ENCODE measurements around the gene UBL7.
A peak's percentile ranks its signal among the peaks of the same experiment; 100 is the strongest.

The UBL7 gene

DNA sequence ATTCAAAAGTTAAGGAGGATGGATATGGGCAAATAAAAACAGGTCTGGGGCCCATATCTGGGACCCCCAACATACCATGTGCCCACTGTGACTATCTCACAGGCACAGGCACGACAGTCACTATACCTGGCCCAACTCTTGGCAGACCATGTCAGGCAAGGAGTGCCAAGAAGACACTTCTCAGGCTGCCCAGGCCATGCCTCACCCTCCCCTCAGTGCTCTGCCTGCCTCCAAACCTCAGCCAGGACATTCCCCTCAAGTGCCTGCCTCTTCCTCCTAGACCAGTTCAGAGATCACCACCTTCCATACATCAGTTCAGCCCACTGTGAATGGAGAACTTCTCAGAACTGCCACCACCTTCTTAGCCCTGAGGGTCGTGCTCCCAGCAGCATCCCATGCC, 22.8 kb downstream of the UBL7 start:
- DNase-seq = no peak

- DNase-seq = no peak
These were observed 26.5 kb downstream of the UBL7 start for GRCh38 chr15:74434263-74435136.

DNA sequence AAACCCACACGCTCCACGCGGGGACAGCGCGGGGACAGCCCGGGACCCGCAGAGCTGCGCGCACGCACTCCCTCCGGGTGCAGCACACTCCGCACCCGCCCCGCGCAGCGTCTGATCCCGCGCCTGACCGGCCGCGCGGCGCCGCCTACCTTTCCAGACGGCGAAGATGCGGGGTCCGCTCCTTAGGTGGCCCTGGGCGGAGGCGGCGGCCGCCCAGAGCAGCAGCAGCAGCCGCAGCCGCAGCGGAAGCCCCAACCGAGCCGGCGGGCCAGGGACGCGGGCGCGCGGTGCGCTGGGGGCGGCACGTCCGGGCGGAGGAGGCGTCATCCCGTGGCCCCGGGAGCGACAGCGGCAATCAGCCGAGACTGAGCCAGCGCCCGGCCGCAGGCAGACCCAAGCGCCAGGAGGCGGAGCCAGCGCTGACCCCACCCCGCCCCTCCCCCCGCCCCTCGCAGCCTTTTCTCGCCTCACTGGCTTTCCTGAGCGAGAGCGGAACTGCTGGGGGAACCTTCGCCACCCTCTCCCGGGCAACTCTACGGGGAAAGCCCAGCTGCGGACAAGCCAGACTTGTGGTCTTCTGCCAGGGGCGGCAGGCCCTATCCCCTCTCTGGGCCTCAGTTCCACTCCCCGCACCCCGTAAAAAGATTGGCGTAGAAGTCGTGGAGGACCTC, 27.2 kb downstream of the UBL7 start, which contains the start of gene SEMA7A:
Gene SEMA7A (minus strand): TSS at position 367 of the 671 bp plus-strand sequence. CDS start 40 bp downstream, at position 327.
- DNase-seq = peak; percentile 54

DNA sequence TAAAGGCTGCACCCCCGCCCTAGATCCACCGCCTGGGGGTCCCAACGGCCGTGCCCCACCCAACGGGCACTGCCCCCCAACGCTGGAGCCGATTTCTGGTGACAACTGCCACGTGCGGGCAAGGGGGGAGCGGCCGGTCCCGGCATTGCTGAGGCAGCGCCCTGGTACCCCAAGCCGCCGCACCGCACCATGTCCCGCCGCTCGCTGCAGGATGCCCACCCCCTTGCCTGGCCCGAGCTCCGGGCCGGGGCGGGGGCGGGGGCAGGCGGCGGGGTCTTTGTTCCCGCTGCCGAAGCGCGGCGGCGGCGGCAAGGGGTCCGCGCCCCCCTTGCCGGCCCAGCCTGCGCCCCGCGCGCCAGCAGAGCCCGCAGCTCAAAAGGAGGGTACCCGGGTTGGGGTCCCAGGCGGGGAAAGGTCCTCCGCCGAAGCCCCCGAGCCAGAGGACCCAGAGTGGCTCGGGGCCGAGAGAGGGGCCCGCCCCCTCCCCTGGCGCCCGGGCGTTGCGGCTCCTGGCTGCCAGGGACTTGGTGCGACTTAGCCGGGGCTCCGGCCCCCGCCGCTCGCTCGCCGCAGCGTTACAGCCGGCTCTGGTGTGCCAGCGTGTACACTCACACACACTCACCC, 27.9 kb downstream of the UBL7 start:
- DNase-seq = no peak

GRCh38 chr15:74432271-74432967, 28.5 kb downstream of the UBL7 start:
- no peak for DNase-seq

DNA sequence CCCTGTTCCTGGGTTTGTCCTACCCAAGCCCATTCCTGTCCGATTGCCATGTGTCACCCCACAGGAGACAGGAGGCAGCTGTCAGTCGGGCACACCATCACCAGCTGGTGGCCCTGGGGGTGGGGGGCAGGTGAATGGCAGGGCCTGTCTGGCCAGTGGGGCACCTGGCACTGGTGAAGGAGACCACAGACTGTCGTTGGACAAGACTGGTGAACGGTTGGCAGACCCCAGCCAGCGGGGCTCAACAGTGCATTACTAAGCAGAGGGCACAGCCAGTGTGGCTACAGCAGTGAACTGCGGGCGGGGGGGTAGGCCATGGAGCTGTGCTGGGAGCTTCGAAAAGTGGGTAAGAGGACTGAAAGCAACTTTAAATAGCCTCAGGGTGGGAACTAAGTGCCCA, 29.3 kb downstream of the UBL7 start:
- no peak for DNase-seq

DNA sequence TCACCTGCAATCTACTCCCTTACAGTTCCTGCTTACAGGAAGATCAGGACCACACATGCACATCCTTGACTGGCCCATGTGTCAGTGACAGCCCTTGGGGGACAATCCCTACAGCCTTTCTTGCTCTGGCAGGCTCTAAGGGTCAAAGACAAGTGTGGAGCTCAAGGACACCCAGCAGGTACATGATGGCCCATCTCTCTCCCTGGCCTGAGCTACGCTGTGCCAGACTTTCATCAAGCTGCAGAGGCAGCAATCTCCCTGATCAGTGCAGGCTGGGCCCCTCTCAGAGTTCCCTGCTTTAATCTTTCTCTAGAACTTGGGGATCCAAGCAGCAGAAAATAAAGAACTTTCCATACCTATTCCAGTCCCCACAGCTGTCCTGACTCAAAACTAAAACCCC, 29.8 kb downstream of the UBL7 start:
- DNase-seq = no peak

GRCh38 chr15:74430510-74430951, 30.4 kb downstream of the UBL7 start:
- DNase-seq = no peak

- no peak for DNase-seq
These were observed 31.1 kb downstream of the UBL7 start for GRCh38 chr15:74429781-74430400.

GRCh38 chr15:74428970-74429780, 31.8 kb downstream of the UBL7 start:
- no peak for DNase-seq

- DNase-seq = no peak
These were observed 32.5 kb downstream of the UBL7 start for GRCh38 chr15:74428442-74428787.

- DNase-seq = no peak
These were observed 33.1 kb downstream of the UBL7 start for GRCh38 chr15:74427607-74428441.

GRCh38 chr15:74426404-74427281, 34.3 kb downstream of the UBL7 start:
- DNase-seq = no peak

DNA sequence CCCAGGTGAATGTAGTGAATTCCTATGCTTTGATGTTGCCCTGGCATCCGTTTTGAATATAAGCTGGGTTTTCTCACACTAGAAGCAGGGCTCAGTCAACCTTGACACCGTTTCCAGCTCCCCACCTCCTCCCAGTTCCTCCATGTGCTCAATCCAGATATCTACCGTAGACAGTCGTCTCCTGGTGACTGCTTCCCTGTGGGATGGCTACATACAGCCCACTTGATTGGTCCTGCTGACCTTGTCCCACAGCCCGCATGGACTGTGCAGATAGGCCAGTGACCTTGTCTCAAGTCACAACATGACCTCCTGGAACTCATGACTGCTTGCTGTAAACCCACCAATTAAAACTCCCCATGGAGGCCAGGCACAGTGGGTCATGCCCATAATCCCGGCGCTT, 35.3 kb downstream of the UBL7 start:
- DNase-seq = no peak

GRCh38 chr15:74424901-74425528, 35.9 kb downstream of the UBL7 start:
- no peak for DNase-seq

- no peak for DNase-seq
These were observed 37.3 kb downstream of the UBL7 start for GRCh38 chr15:74423431-74424257.

DNA sequence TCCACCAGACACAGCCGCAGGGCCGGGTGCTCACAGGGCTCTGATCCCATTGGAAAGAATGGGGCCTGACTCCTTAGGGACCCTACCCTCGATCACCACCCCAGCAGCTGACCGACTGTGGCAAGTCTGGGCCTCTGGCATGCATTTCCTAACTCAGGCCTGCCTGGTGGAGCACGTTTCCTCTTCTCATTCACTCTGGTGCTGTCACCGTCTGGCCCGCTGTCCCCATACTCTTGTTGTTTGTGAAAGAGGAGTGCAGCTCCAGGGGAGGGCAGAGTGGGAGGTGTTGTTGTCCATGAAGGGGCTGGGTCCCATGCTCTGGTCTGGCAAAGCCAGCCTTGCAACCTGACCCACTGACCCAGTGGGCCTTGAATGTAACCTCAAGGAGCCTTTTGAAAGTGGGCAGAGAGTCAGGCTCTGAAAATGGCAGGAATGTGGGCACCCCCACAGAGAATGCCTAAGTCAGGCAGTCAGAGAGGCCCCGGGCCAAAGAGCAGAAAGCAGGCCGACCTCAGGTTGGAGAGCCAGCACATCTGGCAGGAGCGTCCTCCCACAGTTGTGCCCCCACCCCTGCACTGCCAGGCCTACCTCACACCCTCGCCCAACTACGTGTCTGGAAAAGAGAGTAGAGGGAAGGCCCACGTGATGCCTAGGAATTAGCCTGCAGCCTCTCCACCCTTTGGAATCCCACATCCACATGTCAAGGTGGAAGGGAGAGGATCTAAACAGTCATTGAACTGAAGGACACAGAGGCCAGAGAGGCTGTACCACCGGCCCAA, 38.1 kb downstream of the UBL7 start:
- DNase-seq = no peak

- no peak for DNase-seq
These were observed 38.7 kb downstream of the UBL7 start for GRCh38 chr15:74422265-74422651.
